NB4 (cell line): Measurements from ENCODE around the gene LRP1B.

ENCODE experiments used
- POLR2A ChIP-seq: IDR thresholded peaks from 2 replicates; pipeline ENCODE4 v1.6.1; 2011; ENCODE audit warnings: mild to moderate bottlenecking; ENCODE audit not compliant: insufficient read length; ENCODE audit errors: extremely low read depth
- TF ChIP-seq, protein P1 (sequence below): IDR thresholded peaks from one replicate; pipeline ENCODE4 v1.5.1; 2012; ENCODE audit warnings: low read depth, low read length
- TF ChIP-seq, protein P2 (sequence below): IDR thresholded peaks from 2 replicates; pipeline ENCODE4 v1.6.1; 2011; ENCODE audit warnings: low read depth, low read length

DNA sequence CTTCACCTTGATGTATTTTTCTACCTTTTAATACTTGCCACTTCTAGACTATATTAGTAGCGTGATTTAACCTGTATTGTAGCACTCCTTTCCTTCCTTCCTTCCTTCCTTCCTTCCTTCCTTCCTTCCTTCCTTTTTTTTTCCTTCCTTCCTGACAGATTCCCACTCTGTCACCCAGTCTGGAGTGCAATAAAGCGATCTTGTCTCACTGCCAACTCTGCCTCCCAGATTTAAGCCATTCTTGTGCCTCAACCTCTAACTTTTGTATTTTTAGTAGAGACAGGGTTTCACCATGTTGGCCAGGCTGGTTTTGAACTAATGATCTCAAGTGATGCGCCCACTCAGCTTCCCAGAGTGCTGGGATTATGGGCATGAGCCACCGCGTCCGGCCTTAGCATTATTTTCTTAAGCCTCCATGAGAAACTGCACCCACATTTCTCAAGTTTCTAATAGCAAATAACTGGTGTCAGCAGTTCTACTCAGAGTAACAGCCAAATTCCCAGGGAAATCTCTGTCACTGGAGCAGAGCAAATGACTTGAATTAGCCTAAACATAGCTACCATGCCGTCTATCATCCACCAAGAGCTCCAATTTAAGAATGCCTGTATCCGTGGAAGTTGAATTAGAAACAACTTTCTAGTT, 529.2 kb downstream of the LRP1B start:
- TF ChIP-seq, protein P1, sequence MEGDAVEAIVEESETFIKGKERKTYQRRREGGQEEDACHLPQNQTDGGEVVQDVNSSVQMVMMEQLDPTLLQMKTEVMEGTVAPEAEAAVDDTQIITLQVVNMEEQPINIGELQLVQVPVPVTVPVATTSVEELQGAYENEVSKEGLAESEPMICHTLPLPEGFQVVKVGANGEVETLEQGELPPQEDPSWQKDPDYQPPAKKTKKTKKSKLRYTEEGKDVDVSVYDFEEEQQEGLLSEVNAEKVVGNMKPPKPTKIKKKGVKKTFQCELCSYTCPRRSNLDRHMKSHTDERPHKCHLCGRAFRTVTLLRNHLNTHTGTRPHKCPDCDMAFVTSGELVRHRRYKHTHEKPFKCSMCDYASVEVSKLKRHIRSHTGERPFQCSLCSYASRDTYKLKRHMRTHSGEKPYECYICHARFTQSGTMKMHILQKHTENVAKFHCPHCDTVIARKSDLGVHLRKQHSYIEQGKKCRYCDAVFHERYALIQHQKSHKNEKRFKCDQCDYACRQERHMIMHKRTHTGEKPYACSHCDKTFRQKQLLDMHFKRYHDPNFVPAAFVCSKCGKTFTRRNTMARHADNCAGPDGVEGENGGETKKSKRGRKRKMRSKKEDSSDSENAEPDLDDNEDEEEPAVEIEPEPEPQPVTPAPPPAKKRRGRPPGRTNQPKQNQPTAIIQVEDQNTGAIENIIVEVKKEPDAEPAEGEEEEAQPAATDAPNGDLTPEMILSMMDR, result no peak
- TF ChIP-seq POLR2A, result no peak
- TF ChIP-seq, protein P2, sequence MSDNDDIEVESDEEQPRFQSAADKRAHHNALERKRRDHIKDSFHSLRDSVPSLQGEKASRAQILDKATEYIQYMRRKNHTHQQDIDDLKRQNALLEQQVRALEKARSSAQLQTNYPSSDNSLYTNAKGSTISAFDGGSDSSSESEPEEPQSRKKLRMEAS, result no peak
